Ascending aorta (tissue), 2 donors: Measurements from ENCODE around the gene TMC8. TPM values are rescaled to one million over a fixed set of nuclear protein-coding genes. Genes with fewer than 3 reads are reported as not detected.

Source experiments
- DNase-seq, 2 donors: peaks; one replicate each; pipeline ENCODE4 v3.0.0-alpha.2; 2019; ENCODE audit warnings: low spot score in 2 of 2
- H3K27ac ChIP-seq, 2 donors: fragments of 200-600 bp; sonication (generic); one replicate each; pipeline ENCODE4 v1.5.1; 2016 to 2017; ENCODE audit warnings: mild to moderate bottlenecking in 1 of 2
- H3K27me3 ChIP-seq: fragments of 200-600 bp; sonication (generic); one replicate; pipeline ENCODE4 v1.5.1; 2017
- H3K36me3 ChIP-seq, 2 donors: fragments of 200-600 bp; sonication (generic); one replicate each; pipeline ENCODE4 v1.5.1; 2016
- H3K4me1 ChIP-seq, 2 donors: fragments of 200-600 bp; sonication (generic); one replicate each; pipeline ENCODE4 v1.5.1; 2016 to 2017; ENCODE audit warnings: mild to moderate bottlenecking in 1 of 2
- H3K4me3 ChIP-seq, 2 donors: fragments of 200-600 bp; sonication (generic); one replicate each; pipeline ENCODE4 v1.5.1; 2016 to 2017; ENCODE audit warnings: mild to moderate bottlenecking in 1 of 2
- H3K9me3 ChIP-seq, 2 donors: fragments of 200-600 bp; sonication (generic); one replicate each; pipeline ENCODE4 v1.5.1; 2016
- CTCF ChIP-seq, 3 experiments: fragments of 200-600 bp in 2 of 3; fragments of 450-650 bp in 1 of 3; sonication (generic) in 2 of 3; IDR thresholded peaks; one replicate each; pipeline ENCODE4 v1.5.1; 2016 to 2019; ENCODE audit warnings: antibody characterized with exemption in 3 of 3, mild to moderate bottlenecking in 1 of 3, moderate library complexity in 1 of 3
- intact Hi-C: fragments of 100-400 bp; cut with DNase I; formaldehyde crosslinking; loops from one replicate; pipeline ENCODE4 v1.15.1; 2023
- total RNA-seq: library from RNA; depleted of rRNA; stranded (reverse); fragments of >200 nt; gene quantifications from one replicate; pipeline ENCODE4 v1.1.0, GENCODE V29; 2016

TMC8 gene
- total RNA-seq, 1 donor from 2014 or later = 9.6 TPM

- Histone ChIP-seq H3K36me3 (no peaks in the 10 kb centered on the region), H3K4me1 (peaks cover 7 to 9% of the 10 kb centered on the region in 2 donors), H3K4me3 (no peak overlapping the region), H3K27ac (no peak overlapping the region), H3K27me3 (no peaks in the 10 kb centered on the region), H3K9me3 (no peaks in the 10 kb centered on the region)
- no peak for TF ChIP-seq CTCF (IDR thresholded peaks at IDR 0.05)
- no peak for DNase-seq
- intact Hi-C loops = no loop called here
These were observed 34.4 kb downstream of the TMC8 start for GRCh38 chr17:78164748-78165607.

DNA sequence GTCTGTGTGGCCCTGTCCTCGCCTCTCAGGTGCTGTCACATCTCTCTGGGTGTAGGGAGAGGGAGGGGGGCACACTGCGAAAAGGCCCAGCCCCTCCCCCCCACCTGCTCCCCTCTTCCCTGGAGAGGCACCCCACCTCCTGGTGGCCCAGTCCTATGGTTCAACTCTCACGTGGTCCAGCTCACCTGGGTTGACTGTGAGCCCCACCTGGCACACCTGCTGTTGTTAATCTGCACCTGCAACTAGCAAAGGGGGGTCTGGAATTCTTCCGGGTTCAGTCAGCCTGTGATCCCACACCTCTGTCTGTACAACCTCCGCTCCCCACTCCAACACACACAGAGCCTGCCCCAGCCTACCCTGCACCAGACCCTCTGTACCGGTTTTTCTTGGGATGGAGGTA lies 35.8 kb downstream of the TMC8 start:
- intact Hi-C loops = no loop called here

DNA sequence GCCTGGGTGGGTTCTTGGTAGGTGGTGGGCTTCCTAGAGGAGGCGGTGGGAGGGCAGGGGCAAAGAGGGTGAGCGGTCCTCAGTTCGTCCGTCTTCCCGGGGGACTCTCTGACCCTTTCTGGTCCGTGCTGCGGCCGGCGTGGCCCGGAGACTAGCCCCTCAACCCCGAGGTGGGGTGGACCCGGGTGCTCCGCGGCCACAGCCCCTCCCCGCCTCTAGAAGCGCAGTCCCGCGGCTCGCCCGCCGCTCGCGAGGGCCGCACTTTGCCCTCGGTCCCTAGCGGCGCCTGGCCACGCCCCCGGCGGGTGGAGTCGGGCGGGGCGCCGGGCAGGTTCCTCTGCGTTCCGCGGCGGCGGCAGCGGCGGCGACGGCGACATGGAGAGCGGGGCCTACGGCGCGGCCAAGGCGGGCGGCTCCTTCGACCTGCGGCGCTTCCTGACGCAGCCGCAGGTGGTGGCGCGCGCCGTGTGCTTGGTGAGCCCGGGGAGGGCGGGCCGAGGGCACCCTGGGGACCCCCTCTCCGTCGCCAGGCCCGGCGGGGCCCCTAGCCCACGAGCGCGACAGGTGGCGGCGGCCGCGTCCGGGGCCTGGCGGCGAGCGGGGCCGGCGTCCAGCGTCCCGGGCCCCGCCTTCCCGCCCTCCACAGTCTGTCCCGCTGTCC lies 37.8 kb downstream of the TMC8 start, which contains the start of gene SYNGR2:
Gene SYNGR2, plus strand, starts transcription at position 340 of the 661 bp plus-strand sequence. Its CDS starts 36 bp downstream, at position 376.
- peak in 1 of 3 experiments; percentile 12 for TF ChIP-seq CTCF (IDR thresholded peaks at IDR 0.05)
- H3K4me1 ChIP-seq = peaks cover 7 to 30% of the 10 kb centered on the region in 2 donors
- peak within 1 kb of the TSS; percentile 91 to 96 for H3K27ac ChIP-seq
- intact Hi-C loops = loop anchor here (1.0 to 2.0 kb wide), 2 partner anchors 19 to 56 kb away; partner anchors contain the start of genes AFMID and TK1
- DNase-seq = peak in 1 of 2 donors; percentile 88
- no peaks in the 10 kb centered on the region for H3K27me3 ChIP-seq
- H3K9me3 ChIP-seq = no peaks in the 10 kb centered on the region
- H3K36me3 ChIP-seq = peaks cover 9 to 12% of the 10 kb centered on the region in 2 donors
- peak within 1 kb of the TSS; percentile 97 for H3K4me3 ChIP-seq

More for the DNA sequence above, 35.8 kb downstream of the TMC8 start:
- H3K27me3 ChIP-seq = no peaks in the 10 kb centered on the region
- H3K9me3 ChIP-seq = no peaks in the 10 kb centered on the region
- H3K4me3 ChIP-seq = no peak overlapping the region
- H3K36me3 ChIP-seq = peaks cover 0 to 4% of the 10 kb centered on the region in 2 donors
- no peak for TF ChIP-seq CTCF (IDR thresholded peaks at IDR 0.05)
- H3K27ac ChIP-seq = no peak overlapping the region
- no peak for DNase-seq
- peaks cover 7 to 12% of the 10 kb centered on the region in 2 donors for H3K4me1 ChIP-seq

GRCh38 chr17:78168903-78169793 lies 38.6 kb downstream of the TMC8 start:
- DNase-seq = peak in 1 of 2 donors; percentile 82

More at GRCh38 chr17:78168903-78169793, 38.6 kb downstream of the TMC8 start:
- TF ChIP-seq CTCF (IDR thresholded peaks at IDR 0.05) = no peak
- Histone ChIP-seq H3K36me3 (peaks cover 9 to 12% of the 10 kb centered on the region in 2 donors), H3K4me1 (peaks cover 7 to 34% of the 10 kb centered on the region in 2 donors), H3K4me3 (peak overlapping the region; percentile 97), H3K27me3 (no peaks in the 10 kb centered on the region), H3K27ac (peak overlapping the region; percentile 91 to 96), H3K9me3 (no peaks in the 10 kb centered on the region)
- intact Hi-C loops = loop anchor here (1.0 to 2.0 kb wide), 2 partner anchors 18 to 56 kb away; partner anchors contain the start of genes AFMID and TK1
